K562 (cell line): ENCODE results near the gene ZRANB3.

Source experiments
- ETV6 ChIP-seq, 3 experiments: fragments of 150-350 bp in 1 of 3; sonication (generic) in 1 of 3; formaldehyde crosslinking in 1 of 3; IDR thresholded peaks; 2 replicates each; pipeline versions ENCODE4 v1.6.1 to v1.8.0; 2014 to 2022; ENCODE audit warnings: borderline replicate concordance in 2 of 3, low read depth in 2 of 3, antibody characterized with exemption in 1 of 3, low read length in 1 of 3, mild to moderate bottlenecking in 1 of 3, missing genetic modification reagents in 1 of 3
- TCF7L2 ChIP-seq: fragments of 150-350 bp; IDR thresholded peaks from 2 replicates; pipeline ENCODE4 v1.6.1; 2016; ENCODE audit warnings: low read depth, mild to moderate bottlenecking, low read length, moderate library complexity

DNA sequence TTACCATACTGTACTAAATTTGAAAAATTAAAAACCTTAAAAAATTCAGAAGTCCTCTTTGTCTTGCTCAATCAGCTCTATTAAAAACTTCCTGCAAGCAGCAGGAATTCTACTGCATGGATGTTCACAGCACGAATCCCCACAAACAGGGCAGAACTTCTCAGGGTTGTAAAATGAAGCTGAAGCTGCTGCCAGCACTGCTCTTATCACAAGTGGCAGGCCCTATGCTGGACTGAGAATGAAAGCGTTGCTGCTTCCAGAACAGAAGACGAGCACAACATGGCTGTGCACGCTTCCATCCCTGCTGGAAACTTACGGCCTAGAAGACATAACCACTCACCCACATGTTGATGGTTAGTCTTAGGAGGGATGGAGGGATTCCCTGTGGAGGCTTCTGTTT is 345.0 kb downstream of the ZRANB3 start:
- TF ChIP-seq TCF7L2 (no peak), ETV6 (IDR thresholded peaks at IDR 0.05; ENCODE audit: borderline replicate concordance in 1 of 2, low read depth in 2 of 2, low read length in 1 of 2) (no peak), ETV6 (CRISPR knock-in tag; IDR thresholded peaks at IDR 0.05; ENCODE audit: borderline replicate concordance) (no peak)
